Measurements from ENCODE around the gene MRPS6. TPM values are rescaled to one million over a fixed set of nuclear protein-coding genes. Genes with fewer than 3 reads are reported as not detected.

The MRPS6 gene
- total RNA-seq, 2 donors from 2014 or later: 154 to 193 TPM

DNA sequence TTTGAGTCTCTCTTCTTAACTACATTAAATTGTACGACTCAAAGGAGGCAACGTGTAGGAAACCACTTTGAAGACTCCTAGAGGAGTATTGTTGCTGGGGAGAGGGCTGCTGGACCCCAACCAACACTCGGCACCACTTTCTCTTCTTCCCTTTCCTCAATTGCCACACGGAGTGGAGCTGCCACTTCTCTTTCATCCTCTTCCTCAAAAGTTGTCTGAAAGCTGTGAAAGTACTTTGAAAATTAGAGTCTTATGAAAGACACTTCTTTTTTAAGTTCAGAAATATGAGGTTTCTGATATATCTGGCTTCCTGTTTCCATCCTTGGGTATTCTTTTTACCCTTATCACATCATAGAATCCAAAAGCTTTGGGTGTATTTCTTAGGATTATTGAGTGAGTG, 59.5 kb downstream of the MRPS6 start:
- ATAC-seq (replicated peaks in 1 of 2): no peak

DNA sequence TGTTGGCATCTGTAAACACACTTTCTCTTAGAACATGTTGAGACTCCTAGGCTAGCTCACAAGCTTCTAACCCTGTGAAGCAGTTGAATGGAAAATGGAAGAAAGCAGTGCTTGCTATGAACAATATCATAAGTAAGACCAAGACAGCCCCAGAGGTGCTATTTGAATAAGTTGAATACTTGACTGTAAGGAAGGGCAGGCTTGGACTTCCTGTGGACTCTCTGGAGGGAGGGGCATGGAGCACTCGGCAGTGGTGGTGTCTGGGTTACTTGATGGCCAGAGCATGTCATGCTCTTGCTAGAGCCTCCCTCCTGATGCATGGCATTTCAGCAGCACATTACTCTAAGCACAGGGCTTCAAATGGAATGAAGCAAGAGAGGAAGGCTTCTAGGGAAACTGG, 60.0 kb downstream of the MRPS6 start:
- Mint-ChIP-seq H3K4me3 (peak overlapping the region in 1 of 2 donors; percentile 51), H3K27ac (peak overlapping the region; percentile 82), H3K9me3 (peaks cover 2 to 4% of the 10 kb centered on the region in 2 donors), H3K27me3 (ENCODE audit: low read depth) (no peaks in the 10 kb centered on the region), H3K36me3 (ENCODE audit: insufficient read depth in 2 of 2) (peaks cover 22 to 56% of the 10 kb centered on the region in 2 donors), H3K4me1 (ENCODE audit: low read depth) (peaks cover 79% of the 10 kb centered on the region)
- ATAC-seq (replicated peaks in 1 of 2) (peak in 1 of 2 donors; percentile 10), DNase-seq (no peak)

More for the DNA sequence above, 59.5 kb downstream of the MRPS6 start:
- peaks cover 20 to 52% of the 10 kb centered on the region in 2 donors for H3K36me3 Mint-ChIP-seq (ENCODE audit: insufficient read depth in 2 of 2)
- no peak for DNase-seq
- no peaks in the 10 kb centered on the region for H3K27me3 Mint-ChIP-seq (ENCODE audit: low read depth)
- H3K9me3 Mint-ChIP-seq: peaks cover under 1 to 1% of the 10 kb centered on the region in 2 donors
- H3K27ac Mint-ChIP-seq: peak overlapping the region; percentile 82
- peaks cover 84% of the 10 kb centered on the region for H3K4me1 Mint-ChIP-seq (ENCODE audit: low read depth)
- peak overlapping the region; percentile 51 to 69 for H3K4me3 Mint-ChIP-seq

DNA sequence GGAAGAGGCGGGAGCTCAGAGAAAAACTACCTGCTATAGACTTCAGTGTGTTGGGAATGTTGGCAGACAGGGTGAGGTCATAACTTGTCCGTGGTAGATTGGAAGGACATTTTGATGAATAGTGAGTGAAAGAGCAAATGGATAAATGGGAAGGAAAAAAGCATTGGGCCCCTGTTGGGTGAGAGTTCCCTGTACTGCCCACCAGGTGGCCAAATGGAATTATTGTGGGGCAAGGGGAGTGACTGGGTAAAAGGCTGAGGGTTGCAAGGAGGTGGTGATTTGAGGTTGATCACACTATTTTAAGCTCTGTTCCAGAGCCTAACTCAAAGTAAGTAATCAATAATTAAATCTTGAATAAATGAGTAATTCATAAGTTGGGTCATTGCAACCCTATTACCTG, 60.4 kb downstream of the MRPS6 start:
- DNase-seq (no peak), ATAC-seq (replicated peaks in 1 of 2) (no peak)
- H3K36me3 Mint-ChIP-seq (ENCODE audit: insufficient read depth in 2 of 2): peaks cover 22 to 57% of the 10 kb centered on the region in 2 donors
- no peak overlapping the region for H3K4me3 Mint-ChIP-seq
- H3K27me3 Mint-ChIP-seq (ENCODE audit: low read depth): no peaks in the 10 kb centered on the region
- peaks cover 75% of the 10 kb centered on the region for H3K4me1 Mint-ChIP-seq (ENCODE audit: low read depth)
- peaks cover 2 to 4% of the 10 kb centered on the region in 2 donors for H3K9me3 Mint-ChIP-seq
- H3K27ac Mint-ChIP-seq: peak overlapping the region; percentile 82

DNA sequence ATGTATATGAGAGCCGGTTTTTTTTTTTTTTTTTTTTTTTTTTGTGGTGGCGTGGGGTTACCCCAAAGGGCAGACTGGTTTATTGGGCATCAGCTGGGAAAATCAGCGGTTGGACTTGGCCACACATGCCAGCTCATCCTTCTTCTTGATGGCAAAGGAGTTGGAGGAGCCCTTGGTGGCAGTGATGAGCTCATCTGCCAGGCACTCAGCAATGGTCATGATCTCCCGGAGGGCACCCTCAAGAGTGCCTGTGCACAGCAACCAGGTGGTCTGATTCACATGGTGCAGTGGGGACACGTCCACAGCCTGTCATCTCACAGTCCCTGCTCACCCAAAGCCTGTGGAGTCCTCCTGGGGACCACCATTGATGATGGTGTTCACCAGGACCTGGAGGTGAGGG, 62.0 kb downstream of the MRPS6 start:
- Mint-ChIP-seq H3K27me3 (ENCODE audit: low read depth) (no peaks in the 10 kb centered on the region), H3K27ac (no peak overlapping the region), H3K4me1 (ENCODE audit: low read depth) (peaks cover 66% of the 10 kb centered on the region), H3K4me3 (no peak overlapping the region), H3K36me3 (ENCODE audit: insufficient read depth in 2 of 2) (peaks cover 25 to 59% of the 10 kb centered on the region in 2 donors), H3K9me3 (peaks cover 2 to 4% of the 10 kb centered on the region in 2 donors)
- DNase-seq (no peak), ATAC-seq (replicated peaks in 1 of 2) (no peak)

DNA sequence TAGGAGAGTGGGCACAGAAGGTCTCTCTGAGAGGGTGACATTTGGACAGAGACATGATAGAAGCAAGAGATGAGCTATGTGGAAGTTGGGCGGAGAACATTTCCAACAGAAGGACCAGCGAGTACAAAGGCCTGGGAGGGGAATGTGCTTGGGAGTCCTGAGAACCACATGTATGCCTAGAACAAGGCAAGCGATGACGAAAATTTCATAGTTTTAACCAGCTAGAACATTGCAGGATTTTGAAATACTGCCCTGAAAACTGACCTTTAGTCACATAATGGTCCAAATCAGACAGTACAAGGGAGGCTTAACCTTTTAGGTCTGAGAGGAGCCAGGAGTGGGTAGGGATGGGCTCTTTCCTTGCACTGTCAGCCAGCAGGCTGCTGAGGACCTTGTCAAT, 68.0 kb downstream of the MRPS6 start:
- DNase-seq (no peak), ATAC-seq (replicated peaks in 1 of 2) (no peak)
- H3K9me3 Mint-ChIP-seq: peaks cover 7% of the 10 kb centered on the region in 2 donors
- no peak overlapping the region for H3K4me3 Mint-ChIP-seq
- H3K36me3 Mint-ChIP-seq (ENCODE audit: insufficient read depth in 2 of 2): peaks cover 25 to 53% of the 10 kb centered on the region in 2 donors
- H3K27ac Mint-ChIP-seq: no peak overlapping the region
- peaks cover 13% of the 10 kb centered on the region for H3K4me1 Mint-ChIP-seq (ENCODE audit: low read depth)
- H3K27me3 Mint-ChIP-seq (ENCODE audit: low read depth): no peaks in the 10 kb centered on the region

DNA sequence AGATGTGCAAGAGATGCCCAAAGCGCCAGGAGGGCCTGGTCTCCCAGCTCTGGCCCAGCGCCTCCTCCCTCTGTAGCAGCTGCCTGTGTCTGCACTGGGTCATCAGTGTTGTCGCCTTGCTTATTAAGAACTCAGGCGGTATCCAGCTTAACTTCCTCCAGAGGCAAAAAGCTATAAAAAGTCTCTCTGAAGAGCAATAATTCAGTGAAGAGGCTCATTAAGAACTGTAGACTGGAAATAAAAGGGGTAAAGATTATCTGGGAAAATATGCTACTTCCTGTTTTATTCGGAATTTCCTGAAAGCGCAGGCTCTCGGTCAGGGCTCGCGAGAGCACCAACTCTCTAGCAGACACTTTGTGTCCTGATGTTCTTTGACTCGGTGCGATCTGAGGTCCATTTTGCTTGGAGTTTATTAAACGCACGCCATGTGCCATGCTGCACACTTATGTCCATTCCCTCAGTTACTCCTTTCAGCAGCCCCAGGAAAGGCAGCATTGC, 70.4 kb downstream of the MRPS6 start:
- H3K27ac Mint-ChIP-seq: no peak overlapping the region
- H3K36me3 Mint-ChIP-seq (ENCODE audit: insufficient read depth in 2 of 2): peaks cover 20 to 41% of the 10 kb centered on the region in 2 donors
- DNase-seq (no peak), ATAC-seq (replicated peaks in 1 of 2) (no peak)
- H3K4me3 Mint-ChIP-seq: no peak overlapping the region
- H3K27me3 Mint-ChIP-seq (ENCODE audit: low read depth): no peaks in the 10 kb centered on the region
- peaks cover 11% of the 10 kb centered on the region for H3K4me1 Mint-ChIP-seq (ENCODE audit: low read depth)
- peaks cover 4 to 5% of the 10 kb centered on the region in 2 donors for H3K9me3 Mint-ChIP-seq

DNA sequence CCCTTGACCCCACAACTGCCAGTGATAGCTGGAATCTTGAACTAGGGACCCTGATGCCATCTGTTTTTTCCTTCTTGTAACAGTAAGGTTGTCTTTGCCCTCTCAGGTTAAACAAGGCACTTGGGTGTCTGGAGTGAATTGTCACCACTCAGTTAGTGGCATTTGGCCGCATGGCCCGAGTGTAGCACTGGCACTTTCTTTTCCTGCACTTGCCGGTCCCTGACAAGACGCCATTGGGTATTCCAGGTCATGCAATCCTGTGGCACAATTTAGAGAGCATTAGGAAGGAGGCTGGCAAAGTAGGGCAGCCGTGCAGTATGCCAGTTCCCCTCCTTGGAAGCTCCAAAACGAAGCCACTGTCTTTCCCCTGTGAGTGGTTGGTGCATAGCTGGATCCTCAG, 70.8 kb downstream of the MRPS6 start:
- no peak overlapping the region for H3K4me3 Mint-ChIP-seq
- H3K27ac Mint-ChIP-seq: no peak overlapping the region
- DNase-seq (no peak), ATAC-seq (replicated peaks in 1 of 2) (no peak)
- peaks cover 19 to 40% of the 10 kb centered on the region in 2 donors for H3K36me3 Mint-ChIP-seq (ENCODE audit: insufficient read depth in 2 of 2)
- H3K9me3 Mint-ChIP-seq: peaks cover 4 to 5% of the 10 kb centered on the region in 2 donors
- no peaks in the 10 kb centered on the region for H3K27me3 Mint-ChIP-seq (ENCODE audit: low read depth)
- H3K4me1 Mint-ChIP-seq (ENCODE audit: low read depth): peaks cover 11% of the 10 kb centered on the region

DNA sequence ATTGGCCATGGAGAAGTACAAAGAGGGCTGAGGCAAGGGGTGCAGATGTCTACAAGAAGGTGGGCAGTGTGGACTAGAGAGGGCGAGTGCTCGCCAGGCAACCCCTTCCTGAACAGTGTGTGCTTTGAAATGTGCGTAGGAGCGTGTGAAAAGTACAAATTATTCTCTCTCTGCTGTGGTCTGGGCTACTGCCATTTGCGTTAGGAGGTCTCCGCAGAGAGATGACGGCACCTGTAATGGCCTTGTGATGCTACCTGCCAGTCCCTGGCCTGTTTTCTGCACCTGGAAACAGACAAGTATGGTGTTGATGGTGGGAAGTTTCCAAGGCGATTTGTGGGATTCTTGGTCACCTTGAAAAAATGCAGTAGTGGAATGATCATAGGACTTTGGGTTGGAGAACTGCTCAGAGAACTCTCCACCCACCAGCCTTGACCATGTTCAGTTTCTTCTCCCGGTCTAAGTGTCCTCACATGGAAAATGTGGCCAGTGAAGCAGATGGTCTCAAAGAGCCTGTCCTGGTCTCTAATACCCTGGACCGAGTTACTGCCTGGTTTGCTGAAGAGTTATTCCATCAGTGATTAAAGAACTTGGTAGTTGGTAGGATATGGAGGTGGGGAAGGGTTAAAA, 74.5 kb downstream of the MRPS6 start:
- DNase-seq (no peak), ATAC-seq (replicated peaks in 1 of 2) (no peak)
- Mint-ChIP-seq H3K4me3 (no peak overlapping the region), H3K9me3 (peaks cover 7 to 8% of the 10 kb centered on the region in 2 donors), H3K27me3 (ENCODE audit: low read depth) (no peaks in the 10 kb centered on the region), H3K27ac (no peak overlapping the region), H3K4me1 (ENCODE audit: low read depth) (peaks cover 13% of the 10 kb centered on the region), H3K36me3 (ENCODE audit: insufficient read depth in 2 of 2) (peaks cover 11 to 33% of the 10 kb centered on the region in 2 donors)

DNA sequence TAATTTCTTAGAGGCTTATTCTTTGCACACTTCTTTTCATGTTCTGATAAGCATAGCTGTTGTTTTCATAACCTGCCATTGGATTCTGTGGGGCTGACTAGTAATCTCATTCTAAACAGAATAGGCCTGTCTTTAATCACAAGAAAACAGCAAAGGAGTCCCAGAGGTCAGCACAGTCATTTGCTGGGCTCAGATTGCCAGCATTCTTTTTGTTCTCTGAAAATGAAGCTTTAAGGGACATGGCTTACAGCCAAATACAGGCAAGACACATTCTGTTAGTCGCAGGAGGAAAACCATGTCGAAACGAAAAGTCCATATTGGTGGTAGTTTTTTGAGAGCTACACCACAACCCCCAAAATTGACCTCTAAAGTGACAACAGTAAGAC, 75.0 kb downstream of the MRPS6 start:
- Mint-ChIP-seq H3K27me3 (ENCODE audit: low read depth) (no peaks in the 10 kb centered on the region), H3K27ac (no peak overlapping the region), H3K36me3 (ENCODE audit: insufficient read depth in 2 of 2) (peaks cover 12 to 34% of the 10 kb centered on the region in 2 donors), H3K4me3 (no peak overlapping the region), H3K9me3 (peaks cover 9 to 11% of the 10 kb centered on the region in 2 donors), H3K4me1 (ENCODE audit: low read depth) (peaks cover 14% of the 10 kb centered on the region)
- ATAC-seq (replicated peaks in 1 of 2) (no peak), DNase-seq (no peak)

DNA sequence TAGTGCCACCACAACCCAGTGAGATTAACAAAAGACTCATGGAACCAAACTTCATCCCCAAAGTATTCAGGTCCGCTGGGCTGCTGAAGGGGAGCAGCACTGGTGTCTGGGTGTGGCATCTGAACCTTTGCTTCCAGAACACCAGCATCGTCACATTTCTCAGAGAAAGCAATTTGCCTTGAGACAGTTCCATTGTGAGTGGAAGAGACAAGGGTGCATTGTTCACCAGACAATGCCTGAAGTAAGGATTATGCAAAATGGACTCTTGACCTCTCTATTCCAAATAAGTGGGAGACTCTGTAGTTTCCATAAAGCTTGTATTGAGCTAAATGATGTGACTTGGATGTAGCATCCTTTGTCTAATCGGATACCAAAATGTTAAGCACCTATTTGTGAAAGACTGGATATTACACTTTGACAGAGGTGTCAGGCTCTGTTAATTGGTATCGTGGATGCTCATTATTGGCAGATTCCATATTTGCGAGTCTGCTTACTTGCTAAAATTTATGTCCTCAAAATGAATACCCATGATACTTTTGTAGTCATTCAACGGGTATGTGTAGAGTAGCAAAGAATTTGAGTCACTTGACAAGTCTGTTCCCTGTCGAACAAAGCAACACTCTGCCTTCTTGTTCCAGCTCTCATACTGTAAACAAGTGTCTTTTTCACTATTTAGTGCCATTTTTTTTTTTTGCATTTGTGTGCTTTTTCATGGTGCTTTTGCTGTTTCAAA, 75.6 kb downstream of the MRPS6 start:
- Mint-ChIP-seq H3K27me3 (ENCODE audit: low read depth) (no peaks in the 10 kb centered on the region), H3K27ac (no peak overlapping the region), H3K4me1 (ENCODE audit: low read depth) (peaks cover 19% of the 10 kb centered on the region), H3K36me3 (ENCODE audit: insufficient read depth in 2 of 2) (peaks cover 11 to 31% of the 10 kb centered on the region in 2 donors), H3K4me3 (no peak overlapping the region), H3K9me3 (peaks cover 9 to 11% of the 10 kb centered on the region in 2 donors)
- no peak for ATAC-seq (replicated peaks in 1 of 2)
- no peak for DNase-seq

DNA sequence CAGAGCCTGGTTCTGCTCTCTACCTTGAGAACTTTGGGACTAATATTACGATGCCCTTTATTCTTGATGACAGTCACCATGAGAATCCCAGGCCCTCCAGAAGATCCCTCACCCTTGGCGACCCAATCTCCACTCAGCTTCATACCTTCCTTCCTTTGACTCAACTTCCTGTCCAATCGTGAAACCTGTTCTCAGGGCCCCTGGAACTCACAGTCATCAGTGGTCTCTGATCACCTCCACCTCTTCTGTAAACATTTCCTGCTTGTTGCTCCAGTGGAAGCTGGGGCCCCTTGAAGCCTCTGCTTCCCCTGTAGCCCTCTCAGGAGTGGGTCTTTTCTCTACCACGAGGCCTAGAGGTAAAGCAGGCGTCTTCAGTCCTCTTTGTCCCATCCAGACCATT, 79.1 kb downstream of the MRPS6 start:
- Mint-ChIP-seq H3K27ac (peak overlapping the region; percentile 36), H3K9me3 (peaks cover 5 to 7% of the 10 kb centered on the region in 2 donors), H3K4me1 (ENCODE audit: low read depth) (peaks cover 53% of the 10 kb centered on the region), H3K27me3 (ENCODE audit: low read depth) (no peaks in the 10 kb centered on the region), H3K36me3 (ENCODE audit: insufficient read depth in 2 of 2) (peaks cover 3 to 21% of the 10 kb centered on the region in 2 donors), H3K4me3 (peak overlapping the region in 1 of 2 donors; percentile 61)
- ATAC-seq (replicated peaks in 1 of 2) (peak in 1 of 2 donors; percentile 9), DNase-seq (peak in 1 of 2 donors; percentile 33)

DNA sequence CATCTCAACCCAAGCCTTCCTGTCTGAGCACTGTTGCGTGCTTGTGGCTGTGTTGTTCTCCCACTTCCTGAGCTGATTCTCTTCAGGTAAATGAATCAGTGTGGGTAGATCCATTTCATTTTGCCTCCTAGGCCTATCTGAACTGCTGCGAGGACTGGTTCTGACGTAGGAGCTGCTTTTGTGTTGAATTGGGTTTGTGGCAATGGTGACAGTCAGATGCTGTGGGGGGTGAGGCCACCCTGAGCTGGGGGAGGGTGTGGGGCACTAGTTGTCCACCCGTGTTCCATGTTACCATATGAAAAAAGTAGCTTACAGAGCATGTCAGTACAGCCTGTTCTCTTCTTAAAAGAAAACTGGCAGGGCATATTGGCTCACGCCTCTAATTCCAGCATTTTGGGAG, 81.5 kb downstream of the MRPS6 start:
- Mint-ChIP-seq H3K4me1 (ENCODE audit: low read depth) (peaks cover 56% of the 10 kb centered on the region), H3K27me3 (ENCODE audit: low read depth) (no peaks in the 10 kb centered on the region), H3K36me3 (ENCODE audit: insufficient read depth in 2 of 2) (peaks cover 6 to 27% of the 10 kb centered on the region in 2 donors), H3K27ac (peak overlapping the region; percentile 83), H3K9me3 (peaks cover 7 to 8% of the 10 kb centered on the region in 2 donors), H3K4me3 (peak overlapping the region; percentile 19 to 73)
- ATAC-seq (replicated peaks in 1 of 2) (peak; percentile 86 to 91), DNase-seq (peak; percentile 67 to 80)

DNA sequence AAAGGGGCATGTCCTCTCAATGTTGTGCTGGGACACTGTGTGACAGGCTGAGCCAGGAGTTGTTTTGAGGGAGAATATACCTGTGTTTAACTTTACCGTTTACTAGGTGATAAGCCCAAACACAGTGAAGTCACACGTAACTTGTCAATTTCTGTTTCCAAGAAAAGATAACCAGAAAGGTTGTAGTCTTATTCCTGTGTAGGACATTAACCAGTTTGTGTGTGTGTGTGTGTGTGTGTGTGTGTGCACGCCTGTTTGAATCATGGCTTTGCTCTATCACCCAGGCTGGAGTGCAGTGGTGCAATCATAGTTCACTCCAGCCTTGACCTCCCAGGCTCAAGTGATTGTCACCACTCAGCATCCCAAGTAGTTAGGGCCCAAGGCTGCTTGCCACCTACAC, 83.6 kb downstream of the MRPS6 start:
- Mint-ChIP-seq H3K27ac (peak overlapping the region; percentile 83), H3K4me3 (no peak overlapping the region), H3K4me1 (ENCODE audit: low read depth) (peaks cover 56% of the 10 kb centered on the region), H3K9me3 (peaks cover 7 to 11% of the 10 kb centered on the region in 2 donors), H3K27me3 (ENCODE audit: low read depth) (no peaks in the 10 kb centered on the region), H3K36me3 (ENCODE audit: insufficient read depth in 2 of 2) (peaks cover 6 to 29% of the 10 kb centered on the region in 2 donors)
- ATAC-seq (replicated peaks in 1 of 2) (peak; percentile 9 to 10), DNase-seq (no peak)

All from activated T-cell treated with anti-CD3 and anti-CD28 coated beads, Interleukin-2, amount 50 U/mL, for 72 hours (primary cell).